NB4 (cell line): ENCODE measurements around the gene INAFM1.

Experiments used
- DNase-seq: peaks from one replicate; pipeline ENCODE4 v3.0.0; 2010; ENCODE audit warnings: low read depth
- H3K4me3 ChIP-seq: one replicate; pipeline ENCODE4 v1.5.1; 2011; ENCODE audit warnings: mild to moderate bottlenecking, low read depth, low read length, moderate library complexity
- MYC ChIP-seq: IDR thresholded peaks from 2 replicates; pipeline ENCODE4 v1.6.1; 2011; ENCODE audit warnings: low read depth, low read length
- POLR2A ChIP-seq: IDR thresholded peaks from 2 replicates; pipeline ENCODE4 v1.6.1; 2011; ENCODE audit warnings: mild to moderate bottlenecking; ENCODE audit not compliant: insufficient read length; ENCODE audit errors: extremely low read depth
- TF ChIP-seq, protein P1 (sequence below): IDR thresholded peaks from one replicate; pipeline ENCODE4 v1.5.1; 2012; ENCODE audit warnings: low read depth, low read length
- TF ChIP-seq, protein P2 (sequence below): IDR thresholded peaks from 2 replicates; pipeline ENCODE4 v1.6.1; 2011; ENCODE audit warnings: low read depth, low read length

INAFM1 gene

GRCh38 chr19:47240556-47240955, 34.1 kb upstream of the INAFM1 start:
- TF ChIP-seq, protein P1, sequence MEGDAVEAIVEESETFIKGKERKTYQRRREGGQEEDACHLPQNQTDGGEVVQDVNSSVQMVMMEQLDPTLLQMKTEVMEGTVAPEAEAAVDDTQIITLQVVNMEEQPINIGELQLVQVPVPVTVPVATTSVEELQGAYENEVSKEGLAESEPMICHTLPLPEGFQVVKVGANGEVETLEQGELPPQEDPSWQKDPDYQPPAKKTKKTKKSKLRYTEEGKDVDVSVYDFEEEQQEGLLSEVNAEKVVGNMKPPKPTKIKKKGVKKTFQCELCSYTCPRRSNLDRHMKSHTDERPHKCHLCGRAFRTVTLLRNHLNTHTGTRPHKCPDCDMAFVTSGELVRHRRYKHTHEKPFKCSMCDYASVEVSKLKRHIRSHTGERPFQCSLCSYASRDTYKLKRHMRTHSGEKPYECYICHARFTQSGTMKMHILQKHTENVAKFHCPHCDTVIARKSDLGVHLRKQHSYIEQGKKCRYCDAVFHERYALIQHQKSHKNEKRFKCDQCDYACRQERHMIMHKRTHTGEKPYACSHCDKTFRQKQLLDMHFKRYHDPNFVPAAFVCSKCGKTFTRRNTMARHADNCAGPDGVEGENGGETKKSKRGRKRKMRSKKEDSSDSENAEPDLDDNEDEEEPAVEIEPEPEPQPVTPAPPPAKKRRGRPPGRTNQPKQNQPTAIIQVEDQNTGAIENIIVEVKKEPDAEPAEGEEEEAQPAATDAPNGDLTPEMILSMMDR = no peak
- TF ChIP-seq, protein P2, sequence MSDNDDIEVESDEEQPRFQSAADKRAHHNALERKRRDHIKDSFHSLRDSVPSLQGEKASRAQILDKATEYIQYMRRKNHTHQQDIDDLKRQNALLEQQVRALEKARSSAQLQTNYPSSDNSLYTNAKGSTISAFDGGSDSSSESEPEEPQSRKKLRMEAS = no peak
- TF ChIP-seq MYC (no peak), POLR2A (no peak)
- no peak overlapping the region for H3K4me3 ChIP-seq
- DNase-seq = peak; percentile 31

- no peak for TF ChIP-seq POLR2A
- TF ChIP-seq, protein P2 = 0 out of 2 replicates have a peak, but pooled peaks have one; percentile 36
- peak; percentile 86 for DNase-seq
- no peak overlapping the region for H3K4me3 ChIP-seq
These were observed 33.4 kb upstream of the INAFM1 start for GRCh38 chr19:47240996-47241918.

GRCh38 chr19:47241919-47242577, 32.6 kb upstream of the INAFM1 start:
- peak; percentile 54 for DNase-seq

GRCh38 chr19:47243364-47243775, 31.3 kb upstream of the INAFM1 start:
- peak overlapping the region; percentile 12 for H3K4me3 ChIP-seq
- TF ChIP-seq, protein P2 = no peak
- no peak for TF ChIP-seq MYC
- TF ChIP-seq, protein P1 = no peak
- no peak for TF ChIP-seq POLR2A
- DNase-seq = no peak

More at GRCh38 chr19:47241919-47242577, 32.6 kb upstream of the INAFM1 start:
- H3K4me3 ChIP-seq = no peak overlapping the region
- TF ChIP-seq MYC (no peak), POLR2A (no peak)
- TF ChIP-seq, protein P1 = no peak
- TF ChIP-seq, protein P2 = no peak

DNA sequence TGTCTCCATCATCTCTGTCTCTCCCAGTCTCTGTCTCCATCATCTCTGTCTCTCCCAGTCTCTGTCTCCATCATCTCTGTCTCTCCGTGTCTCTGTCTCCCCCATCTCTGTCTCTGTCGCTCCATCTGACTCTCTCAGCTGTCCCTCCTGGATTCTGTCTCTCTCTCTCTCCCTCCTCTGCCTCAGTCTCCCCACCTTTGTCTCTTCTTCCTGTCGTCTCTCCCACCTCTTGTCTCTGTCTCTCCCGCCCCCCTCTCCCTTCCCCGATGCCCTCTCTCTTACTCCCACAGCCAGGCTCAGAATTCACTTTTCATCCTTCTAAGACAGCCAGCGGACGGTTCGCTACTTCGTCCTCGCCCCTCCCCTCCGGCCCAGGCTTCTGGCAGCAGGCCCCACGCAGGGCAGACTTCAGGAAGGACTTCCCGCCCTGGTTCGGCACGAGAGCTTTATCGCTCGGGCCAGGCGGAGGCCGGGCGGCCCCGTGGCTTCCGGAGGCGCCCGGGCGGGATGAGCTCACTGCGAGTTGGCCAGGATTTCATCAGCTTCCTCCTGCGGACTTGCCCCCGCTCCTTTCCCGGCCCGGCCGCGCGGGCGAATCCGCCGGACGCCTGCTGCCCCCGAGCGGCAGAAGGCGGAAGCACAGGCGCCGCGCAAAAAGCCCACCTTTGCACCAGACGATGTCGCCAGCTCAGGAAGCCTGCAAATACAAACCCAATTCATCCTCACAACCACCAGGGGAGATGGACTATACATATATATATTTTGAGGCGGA, 30.7 kb upstream of the INAFM1 start:
- H3K4me3 ChIP-seq = peak overlapping the region; percentile 12
- DNase-seq = peak; percentile 100
- TF ChIP-seq, protein P2 = peak; percentile 91
- peak; percentile 98 for TF ChIP-seq MYC
- TF ChIP-seq, protein P1 = peak; percentile 100
- TF ChIP-seq POLR2A = no peak
